Stimulated activated naive CD4-positive, alpha-beta T cell (primary cell): ENCODE data around the gene COA5.

Experiments used
- DNase-seq, 6 experiments: peaks; one replicate each; lab custom pipeline; 2025; lab: John Stamatoyannopoulos, UW

COA5 gene, protein sequence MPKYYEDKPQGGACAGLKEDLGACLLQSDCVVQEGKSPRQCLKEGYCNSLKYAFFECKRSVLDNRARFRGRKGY

DNA sequence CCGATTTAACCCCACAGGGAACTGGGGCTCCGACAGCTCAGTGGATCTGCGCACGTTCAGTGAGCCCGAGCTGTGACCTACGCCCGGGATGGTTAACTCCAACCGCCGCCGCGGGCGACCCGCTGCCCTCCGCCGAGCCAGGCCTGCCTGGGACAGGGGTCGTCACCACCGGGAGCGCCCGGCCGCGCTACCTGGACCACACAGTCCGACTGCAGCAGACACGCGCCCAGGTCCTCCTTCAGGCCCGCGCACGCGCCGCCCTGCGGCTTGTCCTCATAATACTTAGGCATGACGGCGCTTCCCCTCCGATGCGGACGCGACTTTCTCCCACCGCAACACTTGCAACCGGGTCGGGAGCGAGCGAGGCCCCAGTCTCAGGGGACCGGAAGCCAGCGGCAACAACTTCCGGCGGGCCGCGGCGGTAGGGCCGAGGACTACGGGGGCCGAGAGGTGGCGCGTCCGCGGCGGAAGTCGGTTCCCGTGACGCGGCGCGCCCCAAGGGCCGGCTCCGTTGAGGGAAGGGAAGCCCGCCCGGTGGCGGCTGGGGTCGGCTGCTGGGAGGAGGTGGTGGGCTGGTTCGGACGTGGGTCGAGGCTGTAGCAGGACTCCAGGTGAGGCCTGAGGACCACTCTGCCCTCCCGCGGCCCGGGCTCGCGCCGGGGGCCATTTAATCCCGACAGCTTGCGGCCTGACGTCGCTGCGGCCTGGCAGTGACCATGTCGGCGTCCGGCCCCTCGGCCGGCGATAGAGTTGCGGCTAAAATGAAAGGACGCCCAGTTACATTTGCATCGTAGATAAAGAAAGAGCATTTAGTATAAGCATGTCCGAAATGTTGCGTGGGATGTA lies at the start of gene COA5, which contains the start of gene UNC50:
Gene COA5 (minus strand): TSS at position 397 of the 846 bp plus-strand sequence. CDS start 107 bp downstream, at position 290.
Gene UNC50 (plus strand): TSS at position 474 of the 846 bp plus-strand sequence. CDS start 1,171 bp downstream, outside the sequence.
- DNase-seq: peak; percentile 76 to 88 (median 83)

DNA sequence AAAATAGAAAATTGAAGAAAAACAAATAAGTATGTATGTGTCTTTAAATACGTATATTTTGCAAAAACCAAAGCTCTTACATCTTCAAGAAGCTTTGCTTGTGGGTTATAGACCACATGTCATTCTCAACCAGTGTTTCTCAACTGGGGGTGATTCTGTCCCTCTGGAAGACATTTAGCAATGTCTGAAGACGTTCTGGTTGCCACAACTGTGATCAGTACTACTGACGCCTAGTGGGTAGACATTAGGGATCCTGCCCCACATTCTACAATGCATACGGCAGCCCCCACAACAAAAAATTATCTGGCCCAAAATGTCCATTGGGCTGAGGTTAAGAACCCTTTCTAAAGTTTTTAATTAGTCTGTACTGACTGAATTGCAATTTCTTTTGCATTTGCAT lies 48.5 kb upstream of the COA5 start:
- peak; percentile 16 to 70 (median 52) for DNase-seq

DNA sequence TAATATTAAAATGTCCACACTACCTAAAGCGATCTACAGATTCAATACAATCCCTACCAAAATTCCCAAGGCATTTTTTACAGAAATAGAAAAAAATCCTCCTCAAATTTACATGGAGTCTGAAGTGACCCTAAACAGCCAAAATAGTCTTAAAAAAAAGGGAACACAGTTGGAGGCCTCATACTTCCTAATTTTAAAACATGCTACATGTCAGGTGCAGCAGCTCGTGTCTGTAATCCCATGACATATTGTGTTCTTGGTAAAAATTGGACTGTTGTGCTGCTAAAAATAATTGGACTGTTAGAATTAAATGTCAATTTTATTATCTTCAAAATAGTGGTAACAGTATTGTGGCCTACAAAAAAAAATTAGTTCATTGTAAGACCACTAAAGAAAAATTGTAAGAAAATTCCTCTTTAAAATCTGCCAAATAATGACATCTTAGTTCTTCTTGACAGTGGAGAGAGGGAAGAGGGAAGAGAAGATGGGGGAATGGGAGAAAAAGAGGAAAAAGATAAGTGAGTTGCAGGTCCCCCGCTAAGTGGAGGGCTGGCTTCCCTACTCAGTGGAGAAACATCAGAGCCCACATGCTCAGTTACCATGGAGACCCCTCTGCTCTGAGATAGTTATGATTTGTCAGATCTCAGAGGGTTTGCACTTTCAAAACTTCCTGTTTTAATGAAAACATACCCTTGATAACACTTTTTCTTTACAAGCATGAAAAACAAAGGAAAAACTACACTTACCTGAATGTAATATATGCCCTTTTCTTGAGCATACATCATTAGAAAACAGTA lies 46.6 kb upstream of the COA5 start:
- peak in 5 of 6 experiments; percentile 42 to 72 (median 61) for DNase-seq

DNA sequence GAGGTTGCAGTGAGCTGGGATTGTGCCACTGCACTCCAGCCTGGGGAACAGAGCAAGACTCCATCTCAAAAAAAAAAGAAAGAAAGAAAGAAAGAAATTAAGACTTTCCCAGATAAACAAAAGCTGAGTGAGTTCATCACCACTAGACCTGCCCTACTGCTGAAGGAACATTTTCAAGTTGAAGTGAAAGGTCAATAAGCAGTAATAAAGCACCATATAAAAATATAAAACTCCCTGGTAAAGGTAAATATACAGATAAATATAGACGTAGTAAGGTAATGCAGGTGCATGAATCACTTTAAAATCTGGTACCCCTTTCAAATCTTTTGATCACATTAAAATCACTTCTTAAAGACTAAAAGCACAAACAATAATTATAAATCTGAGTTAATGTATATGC lies 42.7 kb upstream of the COA5 start:
- no peak for DNase-seq

DNA sequence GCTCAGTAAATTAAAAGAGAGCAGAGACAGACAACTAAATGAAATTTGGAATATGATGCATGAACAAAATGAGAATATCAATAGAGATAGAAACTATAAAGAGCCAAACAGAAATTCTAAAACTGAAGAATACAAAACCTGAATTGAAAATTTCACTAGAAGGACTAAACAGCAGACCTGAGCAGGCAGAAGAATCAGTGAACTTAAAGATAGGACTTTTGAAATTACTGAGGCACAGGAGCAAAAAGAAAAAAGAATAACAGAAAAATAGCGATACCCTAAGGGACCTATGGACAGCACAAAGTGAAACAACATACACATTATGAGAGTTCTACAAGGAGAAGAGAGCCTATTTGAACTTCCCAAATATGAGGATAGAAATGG lies 41.7 kb upstream of the COA5 start:
- no peak for DNase-seq

DNA sequence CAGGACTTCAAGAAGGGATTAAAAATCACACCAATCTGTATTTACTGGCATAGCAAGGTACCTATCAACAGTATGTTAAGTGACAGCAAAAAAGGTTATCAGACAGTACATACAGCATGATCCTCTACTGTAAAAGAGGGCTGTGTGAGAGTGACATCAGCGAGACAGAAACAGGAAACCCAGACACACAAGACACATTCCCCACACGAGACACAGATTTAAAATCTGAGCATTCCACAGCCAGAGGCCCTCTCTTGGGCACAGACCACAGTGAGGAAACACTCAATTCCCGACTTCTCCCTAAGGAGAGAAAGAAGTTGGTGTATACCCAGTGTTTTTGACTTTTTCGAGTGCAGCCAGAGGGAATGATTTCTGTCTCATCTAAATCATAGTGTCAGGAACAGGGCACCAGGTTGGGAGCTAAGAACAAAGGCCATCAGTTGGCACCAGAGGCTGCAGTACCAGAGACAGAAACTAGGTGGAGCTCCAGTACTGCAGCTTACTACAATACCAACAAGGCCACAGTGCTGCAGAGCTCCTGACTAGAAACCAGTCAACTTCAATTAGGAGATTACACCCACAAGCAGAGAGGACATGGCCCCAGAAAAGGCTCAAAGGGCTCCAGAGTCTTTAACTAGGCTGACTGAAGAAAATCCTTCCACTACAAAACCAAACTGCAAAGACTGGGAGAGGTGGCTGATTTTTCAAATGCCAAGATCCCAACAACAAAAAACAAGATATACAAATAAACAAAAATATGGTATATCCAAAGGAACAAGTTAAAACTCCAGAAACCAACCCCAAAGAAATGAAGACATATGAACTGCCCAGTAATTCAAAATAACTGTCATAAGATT lies 41.1 kb upstream of the COA5 start:
- peak; percentile 58 to 87 (median 74) for DNase-seq

DNA sequence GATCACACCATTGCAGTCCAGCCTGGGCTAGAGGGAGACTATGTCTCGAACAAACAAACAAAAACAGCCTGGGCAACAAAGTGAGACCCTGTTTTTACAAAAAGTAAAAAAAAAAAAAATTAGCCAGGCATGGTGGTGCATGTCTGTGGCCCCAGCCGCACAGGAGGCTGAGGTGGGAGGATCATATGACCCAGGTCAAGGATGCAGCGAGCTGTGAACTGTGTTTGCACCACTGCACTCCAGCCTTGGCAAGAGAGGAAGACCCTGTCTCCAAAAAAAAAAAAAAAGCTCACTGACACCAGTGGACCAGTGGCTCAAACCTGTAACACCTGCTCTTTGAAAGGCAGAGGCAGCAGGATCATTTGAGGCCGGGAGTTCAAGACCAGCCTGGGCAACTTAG lies 40.1 kb upstream of the COA5 start:
- DNase-seq: no peak

DNA sequence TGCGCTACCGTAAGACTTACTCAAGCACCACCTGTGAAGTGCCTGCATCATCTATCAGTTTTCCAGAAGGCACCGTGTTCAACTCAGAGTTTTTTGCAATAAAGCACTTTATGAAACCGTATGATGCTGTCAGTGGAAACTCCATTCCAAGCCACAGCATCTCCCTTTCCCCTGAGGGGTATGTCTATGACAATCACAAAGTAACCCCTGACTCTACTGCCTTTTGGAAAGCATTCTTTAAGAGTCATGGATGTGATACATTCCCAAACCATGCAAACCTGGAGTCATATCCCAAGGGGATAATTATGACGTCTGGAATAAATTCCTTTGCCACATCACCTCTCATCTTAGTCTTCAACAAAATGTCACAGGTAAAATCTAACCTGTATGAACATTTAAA lies 39.3 kb upstream of the COA5 start:
- no peak for DNase-seq

DNA sequence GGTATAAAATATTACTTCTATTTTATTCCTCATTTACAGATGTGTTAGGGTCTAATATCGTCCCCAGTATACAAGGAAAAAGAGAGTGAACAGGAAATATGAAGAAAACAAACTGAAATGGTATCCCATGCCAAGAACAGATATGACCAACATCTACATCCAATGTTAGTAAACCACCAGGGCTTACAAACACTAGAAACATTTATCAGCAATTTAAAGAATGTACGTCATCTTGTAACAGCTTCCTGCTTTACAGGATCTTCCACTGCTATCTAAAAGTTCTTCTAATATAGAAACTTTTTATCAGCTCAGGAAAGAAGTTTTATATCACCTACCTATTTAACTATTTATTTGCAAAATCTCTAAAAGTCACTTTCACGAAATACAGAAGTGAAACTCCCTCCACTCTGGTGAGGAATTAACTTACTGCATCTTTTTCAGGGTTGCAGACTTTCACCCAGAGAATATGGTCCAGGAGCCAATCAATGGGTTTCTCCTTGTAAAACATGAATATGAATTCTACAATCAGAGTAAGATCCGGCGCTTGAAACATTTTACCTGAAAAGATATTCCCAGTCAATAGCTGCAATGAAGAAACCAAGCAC lies 35.3 kb upstream of the COA5 start:
- DNase-seq: no peak

DNA sequence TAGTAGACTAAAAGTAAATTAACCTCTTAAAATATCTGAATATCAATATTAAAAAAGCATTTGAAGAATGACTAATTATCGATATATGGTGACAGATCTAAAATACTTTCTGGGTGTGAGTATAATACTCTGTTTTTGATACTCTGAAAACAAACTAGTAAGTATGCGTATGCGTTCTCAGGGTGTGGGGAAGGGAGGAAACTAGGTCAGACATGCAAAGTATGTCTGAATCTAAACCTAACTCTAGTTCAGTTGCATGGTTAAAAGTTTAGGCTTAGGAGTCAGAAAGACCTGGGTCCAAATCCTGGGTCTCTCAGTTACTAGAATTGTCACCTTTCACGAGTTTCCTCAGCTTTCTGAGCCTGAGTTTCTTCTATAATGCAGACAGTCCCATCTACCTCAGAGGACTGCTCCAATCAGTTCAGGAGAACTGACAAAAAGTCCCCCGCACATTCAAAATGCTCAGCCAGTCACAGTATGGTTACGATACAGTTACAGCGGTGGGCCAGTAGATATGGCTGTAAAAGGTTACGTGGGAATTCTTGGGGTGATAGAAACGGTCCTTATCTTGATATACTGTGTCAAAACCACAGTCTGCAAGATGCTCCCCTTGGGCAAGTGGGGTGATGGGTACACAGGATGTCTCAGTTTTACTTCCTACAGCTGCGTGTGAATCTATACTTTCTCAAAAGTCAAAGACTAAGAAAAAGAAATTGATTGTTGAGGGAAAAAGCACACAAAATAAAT lies 29.3 kb upstream of the COA5 start:
- DNase-seq: peak in 5 of 6 experiments; percentile 26 to 63 (median 30)

DNA sequence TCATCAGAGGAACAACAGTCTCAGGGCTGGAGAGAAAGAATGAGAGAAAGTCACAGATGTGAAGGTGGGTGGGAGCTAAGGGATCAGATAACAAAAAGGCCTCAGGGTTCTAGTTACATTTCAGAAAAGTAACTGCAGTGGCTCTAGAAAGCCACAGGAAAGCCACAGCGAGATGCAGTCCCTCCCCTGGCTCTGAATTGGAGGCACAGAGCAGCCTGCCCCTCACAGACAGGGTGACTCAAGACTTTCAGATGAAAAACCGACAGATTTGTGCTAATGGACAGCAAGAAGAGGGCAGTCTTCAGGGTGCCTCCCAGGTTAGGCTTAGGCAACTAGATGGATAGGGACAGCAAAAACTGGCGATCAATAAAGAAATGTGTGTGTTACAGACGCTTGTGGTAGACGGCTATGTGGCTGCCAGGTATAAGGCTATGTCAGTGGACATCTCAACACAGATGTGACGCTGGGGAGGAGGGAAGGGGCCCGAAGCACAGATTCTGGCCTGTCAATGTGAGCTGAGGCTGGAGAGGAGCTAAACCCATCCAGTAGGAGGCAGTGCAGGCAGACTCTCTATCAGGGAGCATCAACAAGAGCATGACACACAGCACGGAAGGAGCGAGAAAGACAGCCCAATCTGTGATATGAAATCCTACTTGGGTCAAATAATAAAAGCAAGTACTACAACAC lies 26.2 kb upstream of the COA5 start:
- peak; percentile 7 to 46 (median 16) for DNase-seq

DNA sequence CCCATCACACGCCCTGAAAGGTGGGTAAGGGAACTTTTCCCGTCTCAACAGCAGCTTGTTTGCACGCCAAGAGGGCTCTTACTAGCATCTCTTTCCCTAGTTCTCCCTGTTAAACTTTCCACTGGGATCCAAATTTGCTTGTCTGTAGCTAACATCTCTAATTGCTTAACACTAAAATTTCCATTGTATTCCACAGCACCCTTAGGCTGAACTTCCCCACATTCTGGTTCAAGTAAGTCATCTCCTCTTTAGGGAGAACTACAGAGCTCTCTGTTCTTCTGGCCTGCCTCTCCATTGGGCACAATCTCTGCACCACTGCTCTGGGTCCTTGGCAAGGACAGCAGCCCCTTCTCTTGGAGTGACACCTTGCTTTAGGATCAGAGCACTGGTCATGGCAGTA lies 24.0 kb upstream of the COA5 start:
- no peak for DNase-seq

DNA sequence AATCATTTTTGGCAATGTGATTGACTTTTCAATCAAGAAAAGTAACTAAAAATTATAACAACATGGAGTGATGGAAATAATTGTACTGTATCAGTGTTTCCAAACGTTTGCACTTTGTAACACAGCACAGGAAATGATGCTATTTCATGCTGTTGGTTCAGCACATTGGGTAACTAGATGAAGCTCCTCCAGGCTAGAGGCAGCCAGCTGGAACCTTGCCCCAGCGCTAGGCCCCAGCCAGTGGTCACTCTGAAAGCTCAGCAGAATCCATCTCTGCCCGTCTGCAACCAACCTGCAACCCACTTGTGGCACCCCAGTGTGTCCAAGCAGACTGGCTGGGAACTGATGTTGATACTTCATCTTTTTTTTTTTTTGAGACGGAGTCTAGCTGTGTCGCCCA lies 15.3 kb upstream of the COA5 start:
- no peak for DNase-seq

DNA sequence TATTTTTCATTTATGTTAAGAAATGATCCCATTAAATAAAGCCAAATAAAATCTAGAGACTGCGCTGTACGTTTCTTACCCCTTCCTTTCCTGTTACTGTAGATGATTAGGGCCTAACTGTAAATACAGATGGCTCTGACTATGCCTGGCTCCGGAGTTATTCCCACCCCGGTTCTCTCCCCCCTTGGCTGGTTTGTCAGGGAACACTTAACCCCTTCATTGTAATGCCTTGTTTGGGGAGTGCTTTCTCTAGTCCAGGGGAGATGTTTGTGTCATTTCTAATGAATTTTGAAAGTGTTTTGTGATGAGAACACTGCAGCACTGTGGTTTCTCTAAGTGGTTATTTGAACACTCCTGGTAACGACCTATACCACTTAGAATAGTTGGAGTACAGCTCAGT lies 8.8 kb upstream of the COA5 start:
- peak in 1 of 6 experiments; percentile 47 for DNase-seq

DNA sequence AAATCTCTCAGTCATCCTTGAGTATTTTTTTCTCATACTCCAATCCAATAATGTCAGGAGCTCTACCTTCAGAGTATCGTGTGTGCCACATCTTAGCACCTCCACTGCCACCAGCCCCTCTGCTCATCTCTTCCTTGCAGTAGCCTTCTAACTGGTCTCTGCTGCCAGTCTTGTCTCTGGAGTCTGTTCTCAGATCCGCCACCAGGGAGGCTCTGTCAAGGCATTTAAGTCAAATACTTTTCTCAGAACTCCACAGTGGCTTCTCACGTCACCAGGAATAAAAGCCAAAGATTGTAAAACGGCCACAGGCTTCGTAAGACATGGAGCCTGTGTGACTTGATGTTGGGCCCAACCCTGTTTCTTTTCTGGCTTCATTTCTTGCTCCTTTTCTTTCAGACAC lies 7.2 kb upstream of the COA5 start:
- DNase-seq: no peak

DNA sequence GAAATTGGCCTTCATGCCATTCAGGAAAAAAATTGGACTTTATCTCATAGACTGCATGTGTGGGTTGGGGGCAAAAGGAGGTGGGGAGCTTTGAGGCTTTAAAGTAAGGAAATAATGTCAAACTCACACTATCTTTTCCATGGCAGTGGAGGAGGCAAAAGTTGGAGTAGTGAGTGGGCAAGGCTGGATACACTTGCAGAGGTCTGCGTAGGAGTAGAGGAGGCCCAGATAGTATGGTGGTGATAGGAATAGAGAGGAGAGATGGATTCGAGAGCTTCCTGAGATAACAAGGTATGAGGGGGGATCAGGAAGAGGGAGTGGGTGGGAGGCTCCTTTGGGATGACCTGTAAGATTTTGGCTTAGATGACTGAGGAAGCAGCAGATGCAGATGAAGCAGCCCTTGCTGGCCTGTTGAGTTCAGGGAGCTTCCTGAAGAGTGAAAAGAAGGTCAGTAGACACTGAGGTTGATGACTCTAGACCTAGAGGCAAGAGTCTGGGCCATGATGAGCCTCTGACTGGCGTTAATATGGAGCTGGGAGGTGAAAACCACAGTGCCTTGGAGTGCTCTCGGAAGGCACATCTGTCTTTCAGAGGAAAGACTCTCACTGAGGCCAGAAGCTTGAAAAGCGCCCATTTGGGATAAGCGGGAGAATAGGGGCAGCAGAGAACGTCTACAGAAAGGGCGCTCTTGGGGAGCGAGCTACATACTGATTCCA lies 5.9 kb upstream of the COA5 start:
- no peak for DNase-seq

DNA sequence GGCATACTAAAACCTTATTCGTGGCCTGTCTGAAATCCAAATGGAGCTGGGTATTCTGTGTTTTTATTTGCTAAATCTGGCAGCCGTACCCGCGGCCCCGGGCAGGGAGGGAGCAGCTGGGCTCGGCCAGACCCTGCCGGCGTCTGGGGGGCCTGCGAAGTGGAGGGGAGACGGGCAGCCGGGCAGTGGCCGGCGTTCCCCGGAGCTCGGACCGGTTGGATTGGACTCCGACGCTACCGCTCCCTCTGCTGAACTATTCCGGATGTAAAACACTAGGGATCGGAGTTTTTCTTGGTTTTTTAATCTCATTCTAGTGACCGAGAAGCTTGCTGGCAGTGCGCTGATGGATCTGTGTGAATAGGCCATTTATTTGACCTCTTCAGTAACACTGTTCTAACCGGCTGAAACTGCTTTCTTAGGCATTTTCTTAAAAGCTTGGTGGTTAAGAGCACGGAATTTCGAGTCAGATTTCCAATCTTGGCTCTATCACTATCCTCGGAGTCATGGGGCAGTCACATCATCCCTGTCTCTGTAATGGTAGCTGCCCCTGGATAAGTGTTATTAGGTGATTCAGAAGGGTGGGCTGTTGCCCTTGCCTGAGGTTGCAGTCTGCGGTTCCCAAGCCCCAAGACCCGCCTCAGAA lies 771 bp upstream of the COA5 start:
- peak in 1 of 6 experiments; percentile 11 for DNase-seq

DNA sequence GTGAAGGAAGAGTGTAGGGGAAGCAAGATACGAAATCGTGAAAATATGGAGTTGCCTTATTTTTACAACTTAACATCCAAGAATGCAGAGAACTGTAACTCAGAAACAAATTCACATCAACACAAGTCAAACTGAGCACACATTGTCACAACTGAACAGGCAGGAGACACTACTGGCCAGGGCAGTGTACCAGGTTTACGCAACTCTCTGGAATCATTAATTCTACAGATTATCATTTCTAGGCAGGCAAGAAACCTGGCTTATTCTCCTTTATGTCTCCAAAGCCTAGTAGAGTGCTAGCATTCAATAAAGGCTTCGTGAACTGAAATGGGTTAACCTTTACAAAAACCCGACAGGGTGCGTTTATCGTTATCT lies 584 bp downstream of the COA5 start:
- no peak for DNase-seq

DNA sequence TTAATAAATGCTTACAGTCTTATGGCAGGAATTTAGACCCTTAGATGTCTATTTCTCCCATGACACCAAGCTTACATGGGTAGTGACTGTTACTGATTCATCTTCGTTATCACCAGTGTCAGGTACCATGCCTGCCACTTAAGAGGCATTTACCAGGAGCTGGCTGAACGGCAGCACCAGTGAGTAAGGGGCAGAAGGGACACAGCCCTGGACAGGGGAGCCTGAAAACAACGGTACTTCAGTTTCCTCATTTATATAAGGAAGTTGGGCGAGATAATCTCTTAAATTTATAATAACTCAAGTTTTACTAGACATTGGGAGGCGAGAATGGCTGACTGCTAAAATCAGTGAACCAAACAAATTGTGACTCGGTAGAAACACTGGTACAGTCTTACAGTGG lies 1.2 kb downstream of the COA5 start:
- no peak for DNase-seq
